Endothelial cell of umbilical vein (primary cell): ENCODE data around the gene HYAL2. TPM values are rescaled to one million over a fixed set of nuclear protein-coding genes. Genes with fewer than 3 reads are reported as not detected.

ENCODE experiments used
- BruUV-seq: library from RNA; stranded (reverse); fragments of 400-500 nt; replicated peaks from 2 replicates; lab custom pipeline; 2021; lab: Mats Ljungman, UMichigan
- CTCF ChIA-PET: fragments of 300-600, 350-600 bp; sonication (Branson Sonifier 250); formaldehyde crosslinking; loops from one replicate; lab custom pipeline; 2021; ENCODE audit warnings: antibody characterized with exemption, inconsistent platforms; lab: Charles Lee
- POLR2A ChIA-PET: fragments of 300-600, 350-600 bp; sonication (Branson Sonifier 250); formaldehyde crosslinking; loops from one replicate; lab custom pipeline; 2021; ENCODE audit warnings: antibody characterized with exemption, inconsistent platforms; lab: Charles Lee
- DNase-seq: peaks from one replicate; pipeline ENCODE4 v3.0.0-alpha.2; 2011; ENCODE audit warnings: low read depth, low spot score
- FAIRE-seq: peaks from 2 replicates; lab custom pipeline; 2011; peaks lifted over from hg19 to GRCh38; lab: Jason Lieb, UNC
- H2AFZ ChIP-seq: 2 replicates; pipeline ENCODE4 v1.6.0; 2012; ENCODE audit warnings: low read depth, low read length, control low read depth, inconsistent platforms
- H3K27ac ChIP-seq: 2 replicates; pipeline ENCODE4 v1.5.1; 2011; ENCODE audit warnings: low read depth, mild to moderate bottlenecking, control low read depth, low read length, moderate library complexity; ENCODE audit not compliant: insufficient read depth
- H3K27me3 ChIP-seq, 2 experiments: 2 replicates each; pipeline versions ENCODE4 v1.6.0 to v1.6.1; 2011; ENCODE audit warnings: low read length in 2 of 2, mixed read lengths in 1 of 2; ENCODE audit not compliant: control insufficient read depth in 2 of 2, insufficient read depth in 2 of 2
- H3K36me3 ChIP-seq, 2 experiments: 2 replicates in 1 of 2; 3 replicates in 1 of 2; pipeline ENCODE4 v1.5.1; 2011; ENCODE audit warnings: low read length in 2 of 2, mild to moderate bottlenecking in 1 of 2, moderate library complexity in 1 of 2; ENCODE audit not compliant: control insufficient read depth in 2 of 2, insufficient read depth in 2 of 2; ENCODE audit errors: extremely low read depth in 1 of 2
- H3K4me1 ChIP-seq: 3 replicates; pipeline ENCODE4 v1.5.1; 2011; ENCODE audit warnings: mild to moderate bottlenecking, low read length; ENCODE audit not compliant: control insufficient read depth, insufficient read depth; ENCODE audit errors: extremely low read depth
- H3K4me2 ChIP-seq: 2 replicates; pipeline ENCODE4 v1.6.1; 2011; ENCODE audit warnings: low read length, control low read depth, mixed read lengths; ENCODE audit not compliant: insufficient read depth
- H3K4me3 ChIP-seq, 3 experiments: fragments of 200-600 bp in 1 of 3; sonication (generic), shearing (Covaris generic) in 1 of 3; replicated peaks in 1 of 3; 2 replicates each; pipeline ENCODE4 v1.5.1; 2011 to 2016; ENCODE audit warnings: control low read depth in 3 of 3, low read length in 3 of 3, mild to moderate bottlenecking in 2 of 3, inconsistent platforms in 1 of 3, low read depth in 1 of 3, moderate library complexity in 1 of 3; ENCODE audit not compliant: insufficient read depth in 1 of 3
- H3K79me2 ChIP-seq: 2 replicates; pipeline ENCODE4 v1.6.0; 2012; ENCODE audit warnings: low read length, inconsistent platforms; ENCODE audit not compliant: control insufficient read depth, insufficient read depth
- H3K9ac ChIP-seq: replicated peaks from 2 replicates; pipeline ENCODE3; 2011; ENCODE audit warnings: low read length, control low read depth; ENCODE audit not compliant: insufficient read depth; ENCODE audit errors: extremely low read depth
- H3K9me1 ChIP-seq: replicated peaks from 3 replicates; pipeline ENCODE4 v1.6.0; 2011; ENCODE audit warnings: mild to moderate bottlenecking, low read length; ENCODE audit not compliant: control insufficient read depth, insufficient read depth; ENCODE audit errors: extremely low read depth
- H3K9me3 ChIP-seq: replicated peaks from 2 replicates; pipeline ENCODE4 v1.5.1; 2012; ENCODE audit warnings: low read length, inconsistent platforms; ENCODE audit not compliant: control insufficient read depth, insufficient read depth
- H4K20me1 ChIP-seq: replicated peaks from 2 replicates; pipeline ENCODE3; 2011; ENCODE audit warnings: mild to moderate bottlenecking, low read length; ENCODE audit not compliant: control insufficient read depth, insufficient read depth; ENCODE audit errors: extremely low read depth
- EZH2 ChIP-seq: IDR thresholded peaks from 2 replicates; pipeline ENCODE4 v1.6.1; 2012; ENCODE audit warnings: borderline replicate concordance, low read depth, mild to moderate bottlenecking, moderate library complexity, low read length, inconsistent platforms; ENCODE audit not compliant: severe bottlenecking
- FOS ChIP-seq: IDR thresholded peaks from 2 replicates; pipeline ENCODE4 v1.6.1; 2011; ENCODE audit warnings: mild to moderate bottlenecking, low read length, moderate library complexity, borderline replicate concordance; ENCODE audit not compliant: insufficient read depth
- GATA2 ChIP-seq: IDR thresholded peaks from 2 replicates; pipeline ENCODE4 v1.7.0; 2011; ENCODE audit warnings: low read depth, mild to moderate bottlenecking, moderate library complexity, mixed read lengths, low read length; ENCODE audit not compliant: insufficient read length, insufficient read depth
- JUN ChIP-seq: IDR thresholded peaks from 2 replicates; pipeline ENCODE4 v1.6.1; 2011; ENCODE audit warnings: borderline replicate concordance, low read depth; ENCODE audit not compliant: insufficient read length, insufficient read depth
- MYC ChIP-seq: IDR thresholded peaks from one replicate; pipeline ENCODE4 v1.6.1; 2011; ENCODE audit warnings: mild to moderate bottlenecking, low read depth, low read length
- POLR2AphosphoS5 ChIP-seq: IDR thresholded peaks from 2 replicates; pipeline ENCODE4 v1.6.1; 2012; ENCODE audit warnings: low read depth, mild to moderate bottlenecking, control low read depth, low read length, moderate library complexity; ENCODE audit not compliant: insufficient read depth
- dilution Hi-C: fragments of 300-500 bp; cut with MboI; formaldehyde crosslinking; loops from one replicate; pipeline ENCODE4 v1.15.0; 2019; ENCODE audit warnings: low sequenced_read_pairs; ENCODE audit not compliant: extremely low pct_ligation_motif_present
- intact Hi-C: fragments of 100-400 bp; cut with micrococcal nuclease; formaldehyde crosslinking; loops from one replicate; pipeline ENCODE4 v1.10.0; 2022
- polyA plus RNA-seq, 4 experiments: library from polyadenylated mRNA; depleted of rRNA in 3 of 4; stranded (reverse) in 3 of 4; unstranded in 1 of 4; fragments of >200 nt; gene quantifications; 2 replicates each; pipeline versions ENCODE4 v1.2.1 to v1.2.3, GENCODE V29; 2011 to 2012; ENCODE audit warnings: missing spikeins in 1 of 4
- total RNA-seq: library from RNA; stranded (reverse); gene quantifications from 2 replicates; pipeline ENCODE4 v1.2.3, GENCODE V29; 2021
- TF ChIP-seq, protein P1 (sequence below), 2 donors: IDR thresholded peaks; 1 replicate in 1 of 2; 2 replicates in 1 of 2; pipeline ENCODE4 v1.5.1; 2011; ENCODE audit warnings: low read length in 2 of 2, mild to moderate bottlenecking in 2 of 2, moderate library complexity in 2 of 2, control low read depth in 1 of 2, inconsistent platforms in 1 of 2, low read depth in 1 of 2; ENCODE audit not compliant: insufficient read depth in 1 of 2; ENCODE audit errors: extremely low read depth in 1 of 2
- TF ChIP-seq, protein P2 (sequence below): IDR thresholded peaks from 2 replicates; pipeline ENCODE4 v1.6.1; 2011; ENCODE audit not compliant: insufficient read depth, insufficient read length

HYAL2 gene
- total and polyA plus RNA-seq, 2 donors (not counting 3 experiments of a cell fraction or from before 2014, with no cell fraction given): 266 to 970 TPM

- no peak for DNase-seq
- ChIA-PET POLR2A (no interaction called here), CTCF (no interaction called here)
- dilution Hi-C loops (no loop called here), intact Hi-C loops (no loop called here)
- no peak for FAIRE-seq
- no peak overlapping the region for H3K4me3 ChIP-seq
- no peaks in the 10 kb centered on the region for H3K27me3 ChIP-seq
- no peaks in the 10 kb centered on the region for H3K9me1 ChIP-seq
- H3K4me1 ChIP-seq: peaks cover 34% of the 10 kb centered on the region
- H3K36me3 ChIP-seq: peaks cover 20 to 38% of the 10 kb centered on the region in 2 experiments
- peaks cover 57% of the 10 kb centered on the region for H3K79me2 ChIP-seq
- no peak overlapping the region for H3K27ac ChIP-seq
- TF ChIP-seq JUN: no peak
- no peak for TF ChIP-seq MYC
- TF ChIP-seq, protein P1, sequence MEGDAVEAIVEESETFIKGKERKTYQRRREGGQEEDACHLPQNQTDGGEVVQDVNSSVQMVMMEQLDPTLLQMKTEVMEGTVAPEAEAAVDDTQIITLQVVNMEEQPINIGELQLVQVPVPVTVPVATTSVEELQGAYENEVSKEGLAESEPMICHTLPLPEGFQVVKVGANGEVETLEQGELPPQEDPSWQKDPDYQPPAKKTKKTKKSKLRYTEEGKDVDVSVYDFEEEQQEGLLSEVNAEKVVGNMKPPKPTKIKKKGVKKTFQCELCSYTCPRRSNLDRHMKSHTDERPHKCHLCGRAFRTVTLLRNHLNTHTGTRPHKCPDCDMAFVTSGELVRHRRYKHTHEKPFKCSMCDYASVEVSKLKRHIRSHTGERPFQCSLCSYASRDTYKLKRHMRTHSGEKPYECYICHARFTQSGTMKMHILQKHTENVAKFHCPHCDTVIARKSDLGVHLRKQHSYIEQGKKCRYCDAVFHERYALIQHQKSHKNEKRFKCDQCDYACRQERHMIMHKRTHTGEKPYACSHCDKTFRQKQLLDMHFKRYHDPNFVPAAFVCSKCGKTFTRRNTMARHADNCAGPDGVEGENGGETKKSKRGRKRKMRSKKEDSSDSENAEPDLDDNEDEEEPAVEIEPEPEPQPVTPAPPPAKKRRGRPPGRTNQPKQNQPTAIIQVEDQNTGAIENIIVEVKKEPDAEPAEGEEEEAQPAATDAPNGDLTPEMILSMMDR (IDR thresholded peaks at IDR 0.05; ENCODE audit: extremely low read depth in 1 of 2, insufficient read depth in 1 of 2, low read depth in 1 of 2, low read length in 2 of 2): no peak
- TF ChIP-seq, protein P2, sequence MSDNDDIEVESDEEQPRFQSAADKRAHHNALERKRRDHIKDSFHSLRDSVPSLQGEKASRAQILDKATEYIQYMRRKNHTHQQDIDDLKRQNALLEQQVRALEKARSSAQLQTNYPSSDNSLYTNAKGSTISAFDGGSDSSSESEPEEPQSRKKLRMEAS: no peak
- no peak for TF ChIP-seq FOS
- no peak for TF ChIP-seq GATA2
- TF ChIP-seq EZH2: no peak
- TF ChIP-seq POLR2AphosphoS5: no peak
- no peak overlapping the region for H2AFZ ChIP-seq
- BruUV-seq: no TSS peak
- H3K9ac ChIP-seq: no peak overlapping the region
- no peak overlapping the region for H3K4me2 ChIP-seq
- H3K9me3 ChIP-seq: no peaks in the 10 kb centered on the region
- no peaks in the 10 kb centered on the region for H4K20me1 ChIP-seq
Measured at GRCh38 chr3:50330330-50330729, 7.8 kb upstream of the HYAL2 start.
